ENCODE results near the gene NANOS2. TPM values are rescaled to one million over a fixed set of nuclear protein-coding genes. Genes with fewer than 3 reads are reported as not detected.
A peak's percentile ranks its signal among the peaks of the same experiment; 100 is the strongest.

NANOS2 gene
- polyA plus RNA-seq, 1 donor from 2014 or later: not detected

DNA sequence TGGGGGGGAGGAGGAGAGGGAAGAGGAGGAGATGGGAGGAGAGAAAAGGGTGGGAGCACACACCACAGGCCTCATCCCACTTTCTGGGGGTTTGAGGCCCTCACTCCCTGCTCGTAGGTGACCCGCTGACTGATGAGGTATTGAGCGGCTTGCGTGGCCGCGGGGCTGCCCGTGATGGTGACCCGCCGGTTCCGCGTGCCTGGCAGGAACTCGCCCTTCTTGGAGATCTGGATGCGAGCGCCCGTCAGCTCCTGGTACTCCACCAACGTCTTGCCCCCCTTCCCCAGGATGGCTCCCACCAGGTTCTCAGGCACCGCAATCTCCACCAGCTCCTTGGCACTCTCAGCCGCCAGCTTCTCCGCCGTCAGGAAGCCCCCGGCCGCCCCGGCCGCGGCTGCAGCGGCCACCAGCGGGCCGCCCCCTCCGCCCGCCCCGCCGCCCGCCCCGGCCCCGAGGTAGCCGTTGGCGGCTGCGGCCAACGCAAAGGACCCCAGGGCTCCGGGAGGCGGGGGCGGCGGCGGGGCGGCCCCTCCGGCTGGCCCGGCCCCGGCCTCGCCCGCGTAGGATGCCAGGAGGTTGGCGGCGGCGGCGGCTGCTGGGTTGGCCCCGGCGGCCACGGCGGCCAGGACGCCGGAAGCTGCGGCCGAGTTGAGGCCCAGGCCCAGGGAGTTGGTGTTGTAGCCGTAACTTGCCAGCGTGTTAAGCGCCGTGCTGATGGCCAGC is 25.4 kb upstream of the NANOS2 start:
- Mint-ChIP-seq H3K4me1 (no peaks in the 10 kb centered on the region), H3K27me3 (peaks cover 27% of the 10 kb centered on the region)

DNA sequence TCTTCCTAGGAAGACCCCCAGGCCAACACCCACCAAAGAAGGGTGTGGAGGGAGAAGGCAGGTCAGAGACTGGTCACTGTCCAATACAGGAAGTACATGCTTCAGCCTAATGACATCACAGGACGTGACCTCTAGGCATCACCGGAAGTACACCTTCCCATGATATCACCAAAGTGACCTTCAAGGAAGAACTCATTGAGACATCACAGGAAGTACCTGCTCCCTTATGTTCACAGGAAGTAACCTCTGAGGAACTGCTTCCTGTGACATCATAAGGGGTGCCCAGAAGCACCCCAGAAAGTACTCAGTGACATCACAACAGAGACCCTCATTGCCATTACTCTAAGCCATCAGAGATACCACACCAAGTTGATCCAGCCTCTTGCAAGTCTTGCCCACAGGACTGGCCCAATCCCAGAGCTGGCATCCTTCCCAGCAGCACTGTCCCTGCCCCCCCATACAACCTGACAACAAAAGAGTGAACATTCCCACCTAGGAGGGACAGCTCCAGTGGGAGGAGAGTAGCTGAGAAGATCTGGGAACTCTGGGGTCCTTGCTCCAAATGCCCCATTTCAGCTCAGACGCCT is 24.2 kb upstream of the NANOS2 start:
- Mint-ChIP-seq H3K9me3 (peaks cover 0 to 3% (median 0%) of the 10 kb centered on the region in 3 donors), H3K4me1 (no peaks in the 10 kb centered on the region), H3K4me3 (no peak overlapping the region), H3K36me3 (peaks cover 4% of the 10 kb centered on the region), H3K27ac (no peak overlapping the region), H3K27me3 (peaks cover 27% of the 10 kb centered on the region)

More for the DNA sequence above, 25.4 kb upstream of the NANOS2 start:
- H3K4me3 Mint-ChIP-seq: no peak overlapping the region
- H3K9me3 Mint-ChIP-seq: peaks cover 0 to 3% (median 2%) of the 10 kb centered on the region in 3 donors
- H3K36me3 Mint-ChIP-seq: peaks cover 4% of the 10 kb centered on the region
- H3K27ac Mint-ChIP-seq: no peak overlapping the region

DNA sequence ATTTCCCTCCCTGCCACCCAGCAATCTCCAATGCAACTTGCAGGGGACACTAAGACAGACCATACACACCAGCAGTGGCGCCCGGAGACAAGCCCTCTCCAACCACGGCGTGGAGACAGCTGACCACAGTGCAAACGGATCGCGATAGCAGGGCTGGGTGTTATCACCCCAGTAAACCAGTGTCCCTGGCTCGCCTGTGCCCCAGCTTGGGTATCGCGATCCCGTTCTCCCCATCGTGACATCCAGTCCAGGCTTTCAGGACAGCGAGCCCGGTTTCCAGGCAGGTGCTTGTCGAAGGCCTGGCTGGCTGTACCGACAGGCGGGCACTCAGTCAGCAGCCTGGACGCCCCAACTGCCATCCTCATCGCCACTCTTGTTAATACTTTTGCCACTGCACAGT is 20.7 kb upstream of the NANOS2 start:
- Mint-ChIP-seq H3K4me3 (no peak overlapping the region), H3K4me1 (no peaks in the 10 kb centered on the region), H3K36me3 (peaks cover 4% of the 10 kb centered on the region), H3K27ac (no peak overlapping the region), H3K27me3 (peaks cover 37% of the 10 kb centered on the region), H3K9me3 (peaks cover 0 to 3% (median 0%) of the 10 kb centered on the region in 3 donors)

DNA sequence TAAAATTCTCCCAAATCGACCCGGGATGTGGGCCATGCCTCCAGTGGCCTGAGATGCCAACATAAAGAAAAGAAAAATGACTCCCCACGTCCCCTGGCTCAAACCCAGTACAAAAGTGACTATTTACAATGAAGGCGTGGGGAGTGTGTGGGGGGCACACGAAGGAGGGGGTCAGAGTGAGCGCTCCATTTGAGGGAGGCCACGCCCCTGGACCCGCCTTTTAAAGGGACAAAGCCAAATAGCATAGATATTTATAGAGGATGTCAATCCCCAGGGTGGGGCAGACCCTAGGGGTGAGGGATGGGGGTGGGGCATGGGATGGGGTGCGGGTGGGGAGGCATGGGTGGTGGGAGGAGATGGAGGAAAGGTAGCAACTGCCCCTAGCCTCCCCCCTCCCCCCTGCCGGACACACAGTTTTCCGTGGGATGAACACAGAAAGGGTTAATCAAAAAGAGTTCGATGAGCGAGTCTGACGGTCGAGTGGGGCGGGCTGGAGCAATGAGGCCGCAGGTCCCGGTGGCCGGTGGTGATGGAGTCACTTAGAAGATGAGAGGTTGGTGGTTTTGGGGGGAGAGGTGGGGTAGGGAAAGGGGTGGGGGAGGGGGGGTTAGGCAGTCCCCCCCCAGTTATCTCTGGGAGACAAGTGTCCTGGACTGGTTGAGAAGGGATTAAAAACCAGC is 20.1 kb upstream of the NANOS2 start:
- Mint-ChIP-seq H3K27ac (no peak overlapping the region), H3K9me3 (peaks cover 0 to 3% (median 0%) of the 10 kb centered on the region in 3 donors), H3K4me1 (no peaks in the 10 kb centered on the region), H3K4me3 (no peak overlapping the region), H3K27me3 (peaks cover 35% of the 10 kb centered on the region), H3K36me3 (peaks cover 4% of the 10 kb centered on the region)

DNA sequence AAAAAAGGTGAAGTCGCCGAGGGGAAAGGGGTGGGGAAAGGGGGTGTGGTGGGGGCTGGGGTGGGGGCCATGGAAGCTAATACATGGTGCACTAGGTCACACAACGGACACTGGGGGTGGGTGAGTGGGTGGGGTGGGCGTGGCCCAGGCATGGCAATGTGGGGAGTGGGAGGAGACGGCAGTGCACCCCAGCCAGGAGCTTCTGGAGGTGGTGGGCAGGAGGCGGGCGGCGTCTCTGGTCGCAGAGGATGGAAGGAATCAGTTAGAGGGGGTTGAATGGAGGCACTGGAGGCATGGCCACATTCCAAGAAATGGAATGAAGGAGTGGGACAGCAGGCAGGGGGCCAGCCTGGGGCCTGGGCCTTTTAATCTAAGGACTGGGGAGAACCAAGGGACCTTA is 19.2 kb upstream of the NANOS2 start:
- peaks cover 3% of the 10 kb centered on the region for H3K36me3 Mint-ChIP-seq
- H3K27ac Mint-ChIP-seq: no peak overlapping the region
- H3K27me3 Mint-ChIP-seq: peaks cover 33% of the 10 kb centered on the region

DNA sequence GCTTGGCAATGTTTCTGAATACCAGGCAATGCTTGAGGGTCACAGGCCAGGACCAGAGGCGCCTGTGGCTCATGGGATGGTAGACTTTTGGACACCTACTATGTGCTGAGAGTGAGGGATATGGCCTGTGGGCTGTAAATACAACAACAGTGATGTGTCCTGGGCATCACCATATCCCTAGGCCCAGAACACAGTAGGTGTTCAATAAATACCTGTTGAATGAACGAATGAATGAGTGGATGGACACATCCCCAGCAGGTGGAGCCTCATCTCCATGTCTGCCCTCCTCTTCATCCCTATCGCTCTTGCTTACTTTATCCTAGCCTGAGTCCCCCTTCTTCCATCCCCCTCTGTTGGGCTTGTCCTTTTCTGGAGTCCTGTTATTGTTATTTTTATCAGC is 16.5 kb upstream of the NANOS2 start:
- peaks cover 0 to 7% (median 0%) of the 10 kb centered on the region in 3 donors for H3K4me1 Mint-ChIP-seq
- H3K27ac Mint-ChIP-seq: no peak overlapping the region
- no peaks in the 10 kb centered on the region for H3K9me3 Mint-ChIP-seq
- peaks cover 26% of the 10 kb centered on the region for H3K27me3 Mint-ChIP-seq
- H3K4me3 Mint-ChIP-seq: no peak overlapping the region
- peaks cover 3% of the 10 kb centered on the region for H3K36me3 Mint-ChIP-seq

More for the DNA sequence above, 19.2 kb upstream of the NANOS2 start:
- Mint-ChIP-seq H3K4me3 (no peak overlapping the region), H3K9me3 (peaks cover 0 to 3% (median 0%) of the 10 kb centered on the region in 3 donors), H3K4me1 (no peaks in the 10 kb centered on the region)

DNA sequence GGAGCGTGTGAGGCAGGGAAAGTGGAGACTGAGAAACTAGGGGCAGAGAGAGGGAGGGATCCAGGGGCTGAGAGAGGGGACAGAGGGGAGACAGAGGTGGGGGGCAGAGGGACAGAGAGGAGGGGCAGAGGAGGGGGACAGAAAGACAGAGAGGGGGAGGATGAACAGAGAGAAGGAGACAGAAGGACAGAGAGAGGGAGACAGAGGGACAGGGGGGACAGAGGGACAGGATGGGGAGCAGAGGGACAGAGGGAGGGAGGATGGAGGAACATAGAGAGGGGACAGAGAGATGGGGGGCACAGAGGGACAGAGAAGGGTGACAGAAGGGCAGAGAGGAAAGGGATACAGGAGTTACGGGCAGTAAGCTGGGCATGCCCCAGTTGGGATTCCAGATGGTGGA is 14.7 kb upstream of the NANOS2 start:
- H3K27ac Mint-ChIP-seq: no peak overlapping the region
- peaks cover 15% of the 10 kb centered on the region for H3K27me3 Mint-ChIP-seq
- H3K4me1 Mint-ChIP-seq: peaks cover 0 to 7% (median 0%) of the 10 kb centered on the region in 3 donors
- peaks cover 3% of the 10 kb centered on the region for H3K36me3 Mint-ChIP-seq
- H3K9me3 Mint-ChIP-seq: peaks cover 0 to 2% (median 0%) of the 10 kb centered on the region in 3 donors
- no peak overlapping the region for H3K4me3 Mint-ChIP-seq

DNA sequence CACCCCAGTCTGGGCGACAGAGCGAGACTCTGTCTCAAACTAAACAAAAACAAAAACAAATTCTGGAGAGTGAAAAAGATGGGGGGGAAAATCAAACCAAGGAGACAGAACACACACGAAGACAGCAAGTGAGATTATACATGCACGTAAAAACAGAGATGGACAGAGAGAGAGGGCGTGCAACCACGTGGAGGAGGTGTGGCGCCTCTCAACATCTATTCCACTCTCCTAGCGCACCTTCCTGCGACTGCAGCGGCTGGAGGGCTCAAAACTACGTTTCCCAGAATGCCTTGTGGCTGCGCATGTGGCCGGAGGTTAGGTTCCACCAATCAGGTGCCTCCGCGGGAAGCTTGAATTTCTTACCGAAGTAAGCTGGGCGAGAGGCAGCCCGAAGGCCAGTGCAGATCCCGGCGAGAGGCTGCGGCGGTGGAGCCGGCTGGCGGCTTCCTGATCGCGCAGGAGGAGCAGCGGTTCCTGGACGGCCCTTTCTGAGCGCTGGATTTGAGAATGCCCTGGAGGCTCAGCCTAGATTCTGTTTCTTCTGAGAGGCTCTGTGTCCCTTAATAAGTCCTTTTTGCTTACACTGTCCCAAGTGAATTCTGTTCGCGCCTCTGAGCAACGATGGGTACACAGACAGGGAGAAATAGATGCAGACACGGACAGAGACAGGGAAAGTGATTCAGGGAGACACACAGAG is 13.1 kb upstream of the NANOS2 start:
- peaks cover 3% of the 10 kb centered on the region for H3K36me3 Mint-ChIP-seq
- peak overlapping the region in 2 of 4 donors; percentile 68 to 81 for H3K4me3 Mint-ChIP-seq
- peak overlapping the region in 1 of 3 donors; percentile 40 for H3K27ac Mint-ChIP-seq
- H3K9me3 Mint-ChIP-seq: peaks cover 0 to 2% (median 0%) of the 10 kb centered on the region in 3 donors
- H3K27me3 Mint-ChIP-seq: peaks cover 12% of the 10 kb centered on the region
- peaks cover 0 to 7% (median 0%) of the 10 kb centered on the region in 3 donors for H3K4me1 Mint-ChIP-seq

DNA sequence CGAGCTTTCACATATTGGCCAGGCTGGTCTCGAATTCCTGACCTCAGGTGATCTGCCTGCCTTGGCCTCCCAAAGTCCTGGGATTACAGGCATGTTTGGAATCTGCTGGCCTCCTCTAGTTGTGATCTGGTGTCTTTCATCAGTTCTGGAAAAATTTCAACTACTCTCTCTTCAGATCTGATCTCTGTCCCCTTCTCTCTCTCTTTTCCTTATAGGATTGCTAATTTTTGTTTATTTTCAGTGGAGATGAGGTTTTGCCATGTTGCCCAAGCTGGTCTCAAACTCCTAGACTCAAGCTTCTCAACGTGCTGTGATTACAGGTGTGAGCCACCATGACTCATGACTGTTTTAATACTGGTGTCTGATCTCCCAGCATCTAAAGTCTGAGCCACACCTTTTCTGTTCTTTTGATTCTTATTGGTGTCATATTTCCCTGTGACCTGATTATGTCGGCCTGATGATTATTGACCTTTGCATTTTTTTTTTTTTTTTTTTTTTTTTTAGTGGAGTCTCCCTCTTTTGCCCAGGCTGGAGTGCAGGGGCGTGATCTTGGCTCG is 10.4 kb upstream of the NANOS2 start:
- H3K27ac Mint-ChIP-seq: peak overlapping the region in 1 of 3 donors; percentile 3
- H3K4me3 Mint-ChIP-seq: peak overlapping the region in 1 of 4 donors; percentile 5
- H3K9me3 Mint-ChIP-seq: peaks cover 0 to 2% (median 2%) of the 10 kb centered on the region in 3 donors
- H3K27me3 Mint-ChIP-seq: peaks cover 3% of the 10 kb centered on the region
- H3K36me3 Mint-ChIP-seq: peaks cover 3% of the 10 kb centered on the region
- peaks cover 0 to 7% (median 0%) of the 10 kb centered on the region in 3 donors for H3K4me1 Mint-ChIP-seq

DNA sequence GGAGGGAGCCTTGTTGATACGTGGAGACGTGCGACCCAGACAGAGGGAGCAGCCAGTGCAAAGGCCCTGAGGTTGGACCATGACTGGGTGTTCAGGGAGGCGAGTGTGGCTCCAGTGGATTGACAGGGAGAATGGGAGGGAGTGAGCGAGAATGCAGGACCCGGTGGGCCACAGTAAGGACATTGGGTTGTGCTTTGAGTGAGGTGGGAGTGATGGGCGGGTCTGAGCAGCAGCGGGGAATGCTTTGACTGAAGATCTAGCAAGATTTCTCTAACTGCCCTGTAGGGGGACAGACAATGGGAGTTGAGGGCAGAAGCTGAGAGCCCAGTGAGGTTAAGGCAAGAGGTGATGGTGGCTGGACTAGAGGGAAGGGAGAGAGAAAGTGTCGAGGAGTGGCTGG is 7.7 kb upstream of the NANOS2 start:
- H3K4me3 Mint-ChIP-seq: no peak overlapping the region
- no peaks in the 10 kb centered on the region for H3K36me3 Mint-ChIP-seq
- no peak overlapping the region for H3K27ac Mint-ChIP-seq
- peaks cover 0 to 2% (median 2%) of the 10 kb centered on the region in 3 donors for H3K9me3 Mint-ChIP-seq
- no peaks in the 10 kb centered on the region for H3K4me1 Mint-ChIP-seq
- H3K27me3 Mint-ChIP-seq: peaks cover 10% of the 10 kb centered on the region

DNA sequence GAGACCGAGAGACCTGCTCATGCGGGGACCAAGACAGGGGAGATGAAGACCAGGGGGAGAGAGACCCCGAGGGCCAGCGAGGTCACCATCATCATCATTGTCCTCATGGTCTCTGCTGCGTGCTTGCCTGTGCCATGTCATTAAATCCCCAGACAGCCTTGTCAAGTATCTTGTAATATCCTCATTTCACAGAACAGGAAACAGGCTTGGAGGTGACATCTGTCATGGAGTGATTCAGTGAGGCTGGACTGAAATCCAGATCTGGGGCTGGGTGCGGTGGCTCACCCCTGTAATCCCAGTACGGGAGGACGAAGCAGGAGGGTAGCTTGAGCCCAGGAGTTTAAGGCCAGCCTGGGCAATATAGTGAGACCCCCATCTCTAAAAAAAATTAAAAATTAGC is 5.9 kb upstream of the NANOS2 start:
- Mint-ChIP-seq H3K9me3 (peaks cover 0 to 2% (median 2%) of the 10 kb centered on the region in 3 donors), H3K27ac (no peak overlapping the region), H3K27me3 (peaks cover 8% of the 10 kb centered on the region), H3K36me3 (peaks cover 2% of the 10 kb centered on the region), H3K4me3 (no peak overlapping the region), H3K4me1 (no peaks in the 10 kb centered on the region)

DNA sequence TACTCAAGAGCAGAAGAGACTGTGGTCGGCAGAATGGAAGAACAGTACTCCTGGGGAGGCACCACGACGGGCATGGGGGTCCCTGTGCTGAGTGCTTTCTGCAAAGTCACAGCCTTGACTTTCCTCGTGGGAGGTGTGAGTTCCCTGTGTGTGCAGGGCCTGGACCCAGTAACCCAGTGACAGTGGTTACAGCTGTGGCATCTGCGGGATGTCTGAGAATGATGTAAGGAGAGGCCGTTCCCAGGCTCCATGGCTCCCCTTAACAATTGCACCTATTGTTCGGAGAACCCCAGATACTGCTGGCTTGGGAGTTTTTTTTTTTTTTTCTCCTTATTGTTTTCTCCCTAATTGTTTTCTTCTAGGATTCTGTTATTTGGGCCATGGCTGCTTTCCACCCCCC is 5.1 kb upstream of the NANOS2 start:
- peaks cover 10% of the 10 kb centered on the region for H3K27me3 Mint-ChIP-seq
- no peak overlapping the region for H3K4me3 Mint-ChIP-seq
- no peaks in the 10 kb centered on the region for H3K4me1 Mint-ChIP-seq
- peak overlapping the region in 1 of 3 donors; percentile 77 for H3K27ac Mint-ChIP-seq
- H3K36me3 Mint-ChIP-seq: peaks cover 2% of the 10 kb centered on the region
- H3K9me3 Mint-ChIP-seq: peaks cover 0 to 2% (median 0%) of the 10 kb centered on the region in 3 donors

DNA sequence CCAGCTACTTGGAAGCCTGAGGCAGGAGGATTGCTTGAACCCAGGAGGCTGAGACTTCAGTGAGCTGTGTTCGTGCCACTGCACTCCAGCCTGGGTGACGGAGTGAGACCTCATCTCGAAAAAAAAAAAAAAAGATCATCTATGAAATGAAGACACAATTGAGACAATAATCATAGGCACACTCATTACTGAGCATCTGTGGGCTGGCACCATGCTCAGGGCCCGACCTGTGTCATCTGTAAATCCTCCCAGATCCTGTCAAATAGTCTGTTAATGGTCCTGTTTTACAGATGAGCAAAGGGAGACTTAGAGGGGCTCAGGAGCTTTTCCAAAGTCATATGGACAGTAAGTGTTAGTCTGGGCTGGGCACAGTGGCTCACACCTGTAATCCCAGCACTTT is 4.1 kb upstream of the NANOS2 start:
- Mint-ChIP-seq H3K4me3 (no peak overlapping the region), H3K36me3 (peaks cover 2% of the 10 kb centered on the region), H3K9me3 (peaks cover 0 to 3% (median 0%) of the 10 kb centered on the region in 3 donors), H3K27ac (no peak overlapping the region), H3K27me3 (peaks cover 10% of the 10 kb centered on the region), H3K4me1 (no peaks in the 10 kb centered on the region)

DNA sequence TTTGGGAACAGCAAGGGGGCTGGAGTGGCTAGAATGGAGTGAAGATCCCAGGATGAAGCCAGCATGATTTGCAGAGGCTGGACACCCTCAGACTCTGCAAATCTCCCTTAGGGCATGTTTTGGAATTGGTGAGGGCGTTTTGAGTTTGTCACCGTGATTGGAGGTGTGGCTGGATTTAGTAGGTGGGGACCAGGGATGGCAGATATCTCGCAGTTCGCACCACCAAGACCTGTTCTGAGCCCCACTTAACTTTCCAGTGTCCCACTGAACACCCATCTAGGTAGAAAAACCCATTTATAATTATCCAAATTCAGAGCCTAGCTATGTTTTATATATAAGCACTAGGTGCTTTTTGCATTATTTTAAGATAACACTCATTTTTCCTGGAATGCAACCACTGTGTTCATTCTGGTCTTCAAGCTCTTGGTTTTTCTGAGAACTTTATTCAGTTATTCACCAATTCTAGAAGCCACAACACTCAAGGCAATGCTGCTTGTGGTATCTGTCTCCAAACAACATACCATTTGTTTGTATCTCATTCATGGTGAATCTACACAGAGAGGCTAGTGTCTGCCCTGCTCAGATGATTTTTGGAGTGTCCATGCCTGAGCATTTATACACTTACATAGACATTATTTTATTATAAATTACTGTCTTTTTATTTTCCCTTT is 3.0 kb upstream of the NANOS2 start:
- Mint-ChIP-seq H3K4me3 (no peak overlapping the region), H3K27ac (no peak overlapping the region), H3K27me3 (peaks cover 14% of the 10 kb centered on the region), H3K36me3 (peaks cover 2% of the 10 kb centered on the region), H3K4me1 (no peaks in the 10 kb centered on the region), H3K9me3 (peaks cover 0 to 4% (median 0%) of the 10 kb centered on the region in 3 donors)

Measured in IgD-negative memory B cell (primary cell).